NCI-H82 (cell line): ENCODE results near the gene GPR17.

Experiments
- DNase-seq: peaks from one replicate; lab custom pipeline; 2025; lab: John Stamatoyannopoulos, UW

Gene GPR17

DNA sequence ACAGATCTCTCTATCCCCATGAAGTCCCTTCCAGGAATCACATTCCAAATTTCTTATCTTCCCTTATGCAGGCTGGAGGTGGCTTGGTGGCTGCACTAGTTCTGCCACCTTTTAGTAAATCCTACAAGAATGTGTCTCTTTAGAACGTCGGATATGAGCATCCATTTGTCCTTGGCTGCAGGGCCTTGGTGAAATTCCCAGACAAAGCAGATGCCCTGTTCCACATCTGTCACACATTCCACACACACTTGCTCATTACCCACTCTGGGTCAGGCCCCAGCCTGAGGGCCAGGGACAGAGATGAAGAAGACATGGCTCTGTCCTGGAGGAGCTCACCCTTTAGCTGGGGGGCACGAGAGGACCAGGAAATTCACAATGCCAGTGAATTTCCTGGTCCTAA lies 31.2 kb upstream of the GPR17 start:
- DNase-seq: no peak

DNA sequence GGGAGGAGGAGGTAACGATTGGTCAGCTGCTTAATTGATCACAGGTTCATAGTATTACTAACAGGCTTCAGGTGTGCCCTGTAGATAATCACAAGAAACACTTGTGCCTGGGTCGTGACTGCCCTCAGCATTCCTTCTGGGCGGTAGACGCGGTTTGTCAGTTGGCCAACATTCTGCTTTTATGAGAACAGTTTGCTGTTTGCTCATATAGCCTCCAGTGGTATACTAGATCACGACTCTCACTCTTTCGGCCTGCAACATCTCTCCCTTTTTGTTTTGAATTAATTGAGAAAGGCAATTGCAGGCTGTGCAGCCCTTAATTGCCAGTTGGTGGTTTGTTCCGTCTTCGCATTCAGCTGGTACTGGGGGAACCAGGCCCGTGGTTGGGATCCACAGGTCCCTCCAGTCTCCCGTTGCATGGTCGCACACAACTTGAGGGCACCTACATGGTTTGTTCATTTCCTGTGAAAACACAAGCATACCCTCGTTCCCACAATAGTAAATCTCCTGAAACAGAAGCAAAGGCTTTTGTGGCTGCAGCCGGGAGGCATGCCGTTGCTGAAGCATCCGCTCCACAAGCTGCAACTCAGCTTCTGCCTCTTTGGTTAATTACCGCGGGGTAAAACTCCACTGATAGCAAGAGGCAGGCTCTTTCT lies 30.3 kb upstream of the GPR17 start:
- no peak for DNase-seq

DNA sequence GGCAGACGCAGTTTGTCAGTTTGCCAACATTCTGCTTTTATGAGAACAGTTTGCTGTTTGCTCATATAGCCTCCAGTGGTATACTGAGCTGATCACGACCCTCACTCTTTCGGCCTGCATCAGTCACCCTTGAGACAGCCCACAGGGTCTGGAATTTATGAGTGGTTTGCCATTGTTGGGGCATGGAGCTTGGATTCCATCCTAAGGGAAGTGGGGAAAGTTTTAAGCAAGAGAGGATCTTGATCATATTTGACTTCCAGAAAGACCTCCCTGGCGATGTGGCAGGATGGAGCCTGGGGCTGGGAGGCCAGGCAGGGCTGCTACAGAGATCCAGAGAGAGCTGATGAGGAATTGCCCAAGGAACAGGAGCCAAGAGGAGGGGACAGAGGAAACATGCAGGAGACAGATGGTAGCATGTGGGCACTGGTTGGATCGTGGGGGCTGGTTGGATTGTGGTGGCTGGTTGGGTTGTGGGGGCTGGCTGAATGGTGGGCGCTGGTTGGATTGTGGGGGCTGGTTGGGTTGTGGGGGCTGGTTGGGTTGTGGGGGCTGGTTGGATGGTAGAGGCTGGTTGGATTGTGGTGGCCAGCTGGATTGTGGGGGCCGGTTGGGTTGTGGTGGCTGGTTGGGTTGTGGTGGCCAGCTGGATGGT lies 27.3 kb upstream of the GPR17 start:
- no peak for DNase-seq

DNA sequence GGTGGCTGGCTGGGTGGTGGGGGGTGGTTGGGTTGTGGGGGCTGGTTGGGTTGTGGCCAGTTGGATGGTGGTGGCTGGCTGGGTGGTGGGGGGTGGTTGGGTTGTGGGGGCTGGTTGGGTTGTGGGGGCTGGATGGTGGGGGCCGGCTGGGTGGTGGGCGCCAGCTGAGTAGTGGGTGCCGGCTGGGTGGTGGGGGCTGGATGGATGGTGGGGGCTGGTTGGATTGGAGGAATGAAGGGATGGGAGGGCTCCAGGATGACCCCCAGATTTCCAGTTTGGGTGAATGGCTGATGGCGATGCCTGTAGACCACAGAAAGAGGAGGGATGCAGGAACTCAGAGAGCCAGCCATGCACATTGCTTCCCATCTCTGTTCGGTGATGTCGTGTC lies 26.8 kb upstream of the GPR17 start:
- DNase-seq: no peak

DNA sequence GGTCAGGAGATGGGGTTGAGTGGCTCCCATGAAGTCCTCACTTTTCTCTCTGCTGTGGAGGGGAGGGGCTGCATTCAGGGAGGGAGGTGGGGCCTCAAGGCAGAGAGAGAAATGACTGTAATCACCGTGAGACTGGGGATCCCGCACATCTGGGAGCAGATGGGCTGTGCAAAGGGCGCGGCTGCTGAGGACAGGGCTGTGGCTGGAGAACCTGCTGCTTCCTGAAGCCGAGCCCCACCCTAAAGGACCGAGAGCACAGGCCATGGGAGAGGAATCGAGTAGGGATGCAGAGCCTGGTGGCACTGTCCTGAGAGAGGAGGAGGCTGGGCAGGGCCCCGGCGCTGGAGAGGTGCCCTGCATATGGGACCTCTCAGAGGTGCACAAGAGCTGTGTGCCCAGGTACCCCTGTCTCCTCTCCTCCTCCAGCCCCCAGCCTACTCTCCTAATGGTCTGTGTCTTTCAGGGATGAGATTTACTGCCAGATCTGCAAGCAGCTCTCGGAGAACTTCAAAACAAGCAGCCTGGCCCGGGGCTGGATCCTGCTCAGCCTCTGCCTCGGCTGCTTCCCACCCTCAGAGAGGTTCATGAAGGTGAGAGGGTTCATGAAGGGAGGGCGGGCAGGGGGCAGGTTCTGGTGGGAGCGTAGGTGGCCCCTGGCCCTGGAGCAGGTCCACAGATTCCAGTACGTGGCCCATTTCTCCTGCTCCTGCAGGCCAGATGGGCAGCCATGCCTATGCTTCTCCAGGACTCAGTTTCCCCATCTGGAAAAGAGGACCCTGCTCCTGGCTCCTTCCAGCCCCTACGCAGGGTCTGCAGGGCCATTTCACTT lies 25.9 kb upstream of the GPR17 start:
- peak; percentile 19 for DNase-seq

DNA sequence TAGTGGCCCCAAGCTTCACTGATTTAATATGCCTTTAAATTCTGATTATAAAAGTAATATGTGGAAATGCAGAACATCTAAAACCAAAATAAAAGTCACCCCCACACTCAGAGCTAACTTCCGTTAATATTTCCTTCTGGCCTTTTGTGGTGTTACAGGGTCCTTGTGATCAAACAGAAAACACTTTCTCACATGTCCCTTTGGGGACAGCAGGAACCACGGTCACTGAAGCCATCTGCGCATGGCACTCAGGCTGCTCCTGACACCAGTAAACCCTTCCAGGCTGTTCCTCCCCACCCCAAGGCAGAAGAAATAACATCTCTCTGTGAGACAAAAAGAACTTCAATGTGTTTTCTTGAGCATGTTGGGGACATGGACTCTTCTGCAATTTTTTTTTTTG lies 25.1 kb upstream of the GPR17 start:
- DNase-seq: no peak

DNA sequence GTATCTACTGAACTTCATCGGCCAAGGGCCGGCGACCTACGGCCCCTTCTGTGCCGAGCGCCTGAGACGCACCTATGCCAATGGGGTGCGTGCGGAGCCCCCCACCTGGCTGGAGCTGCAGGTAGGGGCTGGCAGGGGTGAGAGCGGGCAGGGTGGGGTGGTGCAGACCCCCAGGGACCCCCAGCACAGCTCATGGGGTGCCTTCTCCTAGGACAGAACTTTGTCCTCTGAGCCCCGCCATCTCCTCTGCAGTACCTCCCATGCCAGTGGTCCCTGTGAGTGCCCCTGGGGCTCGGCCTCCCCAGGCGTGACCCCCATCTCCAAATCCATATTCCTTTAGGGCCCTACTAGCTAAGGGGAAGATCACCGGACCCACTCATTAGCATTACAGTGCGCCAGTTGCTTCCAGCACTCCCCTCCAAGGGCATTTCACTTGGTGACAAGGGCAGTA lies 23.9 kb upstream of the GPR17 start:
- no peak for DNase-seq

DNA sequence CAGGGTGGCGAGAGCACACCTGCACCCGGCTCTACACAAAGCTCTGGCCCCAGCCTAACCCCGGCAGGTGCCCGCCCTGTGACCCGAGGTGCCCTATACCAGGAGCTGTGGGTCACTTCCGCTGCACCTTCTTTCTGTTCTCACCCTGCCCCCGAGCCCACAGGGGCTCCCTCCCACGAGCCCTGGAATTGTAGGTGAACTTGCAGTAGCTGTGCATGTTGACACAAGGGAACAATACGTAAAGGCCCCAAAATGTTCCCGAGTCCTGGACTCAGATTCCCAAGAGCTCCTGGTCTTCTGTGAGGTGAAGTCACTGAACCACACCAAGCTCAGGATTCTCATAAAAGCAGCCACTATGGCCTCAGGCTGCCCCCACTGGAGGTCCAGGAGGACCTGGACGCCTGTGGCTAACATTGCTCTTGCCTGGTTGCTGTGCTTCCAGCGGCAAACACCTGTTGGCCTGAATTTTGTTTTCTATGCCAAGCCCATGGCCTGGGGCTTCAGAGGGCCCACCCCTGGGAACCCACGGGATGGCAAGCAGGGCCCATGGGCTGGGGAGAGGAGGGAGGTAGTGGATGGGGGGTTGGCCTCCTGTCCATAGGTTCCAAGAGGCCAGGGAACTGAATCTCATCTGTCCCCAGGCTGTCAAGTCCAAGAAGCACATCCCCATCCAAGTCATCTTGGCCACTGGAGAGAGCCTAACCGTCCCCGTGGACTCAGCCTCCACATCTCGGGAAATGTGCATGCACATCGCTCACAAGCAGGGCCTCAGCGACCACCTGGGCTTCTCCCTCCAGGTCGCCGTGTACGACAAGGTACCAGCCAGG lies 23.2 kb upstream of the GPR17 start:
- no peak for DNase-seq

DNA sequence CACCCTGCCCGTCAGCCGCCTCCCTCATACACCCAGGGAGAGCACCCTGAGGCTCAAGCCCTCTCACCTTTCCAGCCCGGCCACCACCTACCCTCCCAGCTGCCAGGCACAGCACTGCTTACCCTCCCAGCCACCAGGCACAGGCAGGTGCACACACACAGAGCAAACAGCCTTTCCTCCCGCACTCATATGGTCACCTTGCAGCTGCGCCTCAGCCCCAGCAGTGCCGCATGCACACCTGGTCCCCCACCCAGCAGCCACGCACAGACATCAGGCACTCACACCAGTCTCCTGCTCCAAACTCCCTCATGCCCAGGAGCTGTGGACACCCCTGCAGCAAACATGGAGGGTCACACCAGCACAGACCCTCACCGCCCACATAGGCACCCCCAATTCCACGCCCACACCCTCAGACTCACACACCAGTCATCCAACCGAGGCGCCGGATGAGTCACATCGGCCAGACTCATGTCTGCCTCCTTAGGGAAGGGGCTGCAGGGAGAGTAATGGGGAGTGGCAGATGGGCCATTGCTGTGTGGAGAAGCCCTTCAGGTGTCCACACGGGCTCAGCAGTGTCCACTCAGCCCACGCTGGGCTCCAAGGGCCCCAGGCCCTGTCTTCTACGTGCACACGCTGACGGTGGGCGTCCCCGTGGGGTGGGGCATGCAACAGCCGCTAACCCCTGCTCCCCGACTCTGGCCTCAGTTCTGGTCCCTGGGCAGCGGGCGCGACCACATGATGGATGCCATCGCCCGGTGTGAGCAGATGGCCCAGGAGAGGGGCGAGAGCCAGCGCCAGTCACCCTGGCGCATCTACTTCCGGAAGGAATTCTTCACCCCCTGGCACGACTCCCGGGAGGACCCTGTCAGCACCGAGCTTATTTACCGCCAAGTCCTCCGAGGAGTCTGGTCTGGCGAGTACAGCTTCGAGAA lies 22.3 kb upstream of the GPR17 start:
- DNase-seq: no peak

DNA sequence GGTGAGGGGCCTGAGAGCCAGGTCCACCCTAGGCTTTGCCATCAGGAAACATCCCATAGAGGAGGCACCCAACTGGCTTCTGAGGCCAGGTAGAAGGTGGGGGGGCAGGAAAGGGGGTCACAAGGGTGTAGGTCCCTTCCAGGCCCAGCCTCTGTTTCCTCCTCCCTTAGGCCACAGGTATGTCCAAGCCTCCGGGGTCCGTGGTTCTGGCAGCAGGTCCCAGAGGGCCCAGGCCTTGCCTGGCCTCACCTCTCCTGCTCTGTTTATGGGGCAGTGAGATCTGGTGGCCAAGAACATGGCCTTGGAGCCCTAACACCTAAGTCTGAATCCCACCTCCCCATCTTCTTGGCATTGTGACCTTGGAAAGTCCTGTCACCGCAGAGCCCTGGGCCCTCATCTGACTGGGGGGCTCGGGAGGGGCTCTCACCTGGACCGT lies 21.6 kb upstream of the GPR17 start:
- no peak for DNase-seq

DNA sequence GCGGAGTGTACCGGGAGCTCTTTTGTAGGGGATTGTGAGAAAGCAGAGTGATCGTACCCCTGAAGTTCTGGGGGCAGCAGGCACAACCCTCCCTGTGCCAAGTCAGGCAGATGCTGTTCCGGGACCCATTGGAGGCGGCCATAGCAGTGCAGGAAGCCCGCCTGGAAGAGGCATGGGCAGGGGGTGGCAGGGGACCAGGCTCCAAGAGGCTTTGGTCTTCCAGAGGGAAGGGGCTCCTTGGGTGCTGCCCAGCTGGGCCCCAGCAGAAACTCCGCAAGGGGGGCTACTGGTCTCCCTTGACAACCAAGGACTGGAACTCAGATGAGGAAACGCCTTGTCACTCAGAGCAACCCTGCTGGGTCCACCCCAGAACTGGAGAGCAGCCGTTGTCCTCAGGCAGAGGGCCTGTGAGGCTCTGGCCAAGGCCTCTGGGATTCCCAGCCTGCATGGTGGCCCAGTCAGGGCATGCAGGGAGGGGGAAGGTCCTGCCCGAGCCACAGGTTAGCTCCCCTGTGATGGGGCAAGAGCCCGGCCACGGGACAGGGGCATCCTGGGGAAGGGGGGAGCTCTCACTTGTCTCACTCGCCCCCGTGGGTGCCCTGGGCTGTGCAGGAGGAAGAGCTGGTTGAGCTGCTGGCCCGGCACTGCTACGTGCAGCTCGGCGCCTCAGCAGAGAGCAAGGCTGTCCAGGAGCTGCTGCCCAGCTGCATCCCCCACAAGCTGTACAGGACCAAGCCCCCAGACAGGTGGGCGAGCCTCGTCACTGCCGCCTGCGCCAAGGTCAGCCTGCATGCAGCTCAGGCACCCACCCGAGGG lies 21.0 kb upstream of the GPR17 start:
- no peak for DNase-seq

DNA sequence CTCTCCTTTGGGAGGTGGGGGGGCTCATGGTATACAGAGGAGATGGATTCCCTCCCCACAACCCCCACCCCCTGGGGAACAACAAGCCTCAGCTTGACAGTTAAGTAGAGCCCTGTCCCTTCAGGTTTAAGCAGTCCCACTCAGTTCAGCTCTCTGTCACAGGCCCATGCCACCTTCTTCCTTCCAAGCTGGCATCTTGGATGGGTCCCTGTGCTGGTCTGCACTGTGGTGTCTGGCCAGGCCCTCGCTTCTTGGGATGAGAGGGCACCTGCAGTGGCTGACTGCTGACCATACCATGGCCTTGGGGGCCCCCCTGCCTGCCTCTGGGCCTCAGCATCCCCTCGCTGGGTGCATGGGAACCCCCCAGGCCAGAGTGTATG lies 20.4 kb upstream of the GPR17 start:
- DNase-seq: no peak

DNA sequence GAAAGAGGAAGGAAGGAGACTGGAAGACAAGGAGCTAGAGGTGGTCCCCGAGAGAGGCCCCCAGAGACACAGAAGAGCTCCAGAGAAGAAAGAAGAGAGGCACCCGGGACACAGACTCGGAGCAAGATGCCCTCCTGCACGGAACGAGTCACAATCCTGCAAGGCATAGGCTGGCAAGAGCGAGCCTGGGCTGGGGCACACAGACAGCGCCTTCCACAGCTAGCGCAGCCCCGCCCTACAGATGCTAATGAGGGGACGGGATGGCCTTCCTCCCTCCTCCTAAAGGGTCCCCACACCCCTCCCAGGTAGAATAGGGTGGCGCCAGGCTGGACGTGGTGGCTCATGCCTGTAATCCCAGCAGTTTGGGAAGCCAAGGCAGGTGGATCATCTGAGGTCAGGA lies 19.8 kb upstream of the GPR17 start:
- DNase-seq: no peak

DNA sequence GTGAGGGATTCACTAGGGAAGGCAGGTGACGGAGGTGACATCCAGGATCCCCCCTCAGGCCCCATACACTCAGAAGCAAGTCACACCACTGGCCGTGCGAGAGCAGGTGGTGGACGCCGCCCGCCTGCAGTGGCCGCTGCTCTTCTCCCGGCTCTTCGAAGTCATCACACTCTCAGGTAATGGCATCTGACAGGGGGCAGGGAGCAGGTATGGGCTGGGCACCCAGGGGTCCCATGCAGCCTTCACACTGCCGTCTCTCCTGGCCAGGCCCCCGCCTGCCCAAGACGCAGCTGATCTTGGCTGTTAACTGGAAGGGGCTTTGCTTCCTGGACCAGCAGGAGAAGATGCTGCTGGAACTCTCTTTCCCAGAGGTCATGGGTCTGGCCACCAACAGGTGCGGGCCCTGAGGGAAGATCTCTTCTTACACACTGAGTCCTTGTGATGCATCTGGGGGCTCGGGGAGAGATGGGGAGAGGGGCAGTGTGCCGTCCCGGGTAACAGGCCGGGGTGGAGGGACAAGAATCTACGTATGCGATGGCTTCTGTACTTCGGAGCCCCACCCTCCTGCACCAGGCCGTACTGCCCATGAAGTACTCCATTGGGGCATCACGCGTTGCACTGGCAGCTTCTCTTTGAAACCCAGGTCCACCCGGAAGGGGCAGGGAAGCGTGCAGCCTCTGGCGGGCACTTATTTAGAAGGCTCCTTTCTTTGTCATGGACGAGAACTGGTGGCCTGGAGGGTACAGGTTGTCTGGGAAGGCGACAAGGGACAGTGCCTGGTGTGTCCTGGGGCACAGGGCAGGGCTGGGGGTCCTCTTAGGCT lies 18.8 kb upstream of the GPR17 start:
- no peak for DNase-seq

DNA sequence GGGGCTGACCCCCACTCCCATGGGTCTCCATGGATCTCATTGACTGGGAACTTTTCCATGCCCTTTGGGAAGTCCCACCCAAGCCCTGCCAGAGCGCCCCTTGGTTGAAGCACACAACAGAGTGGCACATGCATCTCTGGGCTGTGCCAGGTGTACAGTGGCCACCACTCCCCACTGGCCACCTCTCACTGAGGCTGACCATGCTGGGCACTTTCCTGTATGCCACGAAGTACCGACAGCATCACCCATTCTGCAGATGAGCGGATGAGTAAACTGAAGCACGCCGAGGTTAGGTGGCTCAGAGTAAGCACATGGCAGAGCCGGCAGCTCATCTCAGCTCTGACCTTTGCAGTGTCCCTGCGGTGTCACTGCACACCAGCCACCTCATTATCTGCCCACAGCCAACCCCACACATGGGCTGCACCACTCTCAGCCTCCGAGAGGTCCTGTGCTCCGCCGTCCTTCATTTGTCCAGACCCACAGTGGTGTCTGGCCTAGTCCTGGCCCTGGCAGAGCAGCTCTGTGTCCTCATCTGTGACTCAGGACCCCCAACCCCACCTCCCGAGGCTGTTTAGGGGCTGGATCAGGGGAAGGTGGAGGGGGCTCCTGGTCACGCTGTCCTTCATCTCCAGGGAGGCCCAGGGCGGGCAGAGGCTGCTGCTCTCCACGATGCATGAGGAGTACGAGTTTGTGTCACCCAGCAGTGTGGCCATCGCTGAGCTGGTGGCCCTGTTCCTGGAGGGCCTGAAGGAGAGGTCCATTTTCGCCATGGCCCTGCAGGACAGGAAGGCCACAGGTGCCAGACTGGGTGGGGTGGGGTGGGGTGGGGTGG lies 18.0 kb upstream of the GPR17 start:
- no peak for DNase-seq

DNA sequence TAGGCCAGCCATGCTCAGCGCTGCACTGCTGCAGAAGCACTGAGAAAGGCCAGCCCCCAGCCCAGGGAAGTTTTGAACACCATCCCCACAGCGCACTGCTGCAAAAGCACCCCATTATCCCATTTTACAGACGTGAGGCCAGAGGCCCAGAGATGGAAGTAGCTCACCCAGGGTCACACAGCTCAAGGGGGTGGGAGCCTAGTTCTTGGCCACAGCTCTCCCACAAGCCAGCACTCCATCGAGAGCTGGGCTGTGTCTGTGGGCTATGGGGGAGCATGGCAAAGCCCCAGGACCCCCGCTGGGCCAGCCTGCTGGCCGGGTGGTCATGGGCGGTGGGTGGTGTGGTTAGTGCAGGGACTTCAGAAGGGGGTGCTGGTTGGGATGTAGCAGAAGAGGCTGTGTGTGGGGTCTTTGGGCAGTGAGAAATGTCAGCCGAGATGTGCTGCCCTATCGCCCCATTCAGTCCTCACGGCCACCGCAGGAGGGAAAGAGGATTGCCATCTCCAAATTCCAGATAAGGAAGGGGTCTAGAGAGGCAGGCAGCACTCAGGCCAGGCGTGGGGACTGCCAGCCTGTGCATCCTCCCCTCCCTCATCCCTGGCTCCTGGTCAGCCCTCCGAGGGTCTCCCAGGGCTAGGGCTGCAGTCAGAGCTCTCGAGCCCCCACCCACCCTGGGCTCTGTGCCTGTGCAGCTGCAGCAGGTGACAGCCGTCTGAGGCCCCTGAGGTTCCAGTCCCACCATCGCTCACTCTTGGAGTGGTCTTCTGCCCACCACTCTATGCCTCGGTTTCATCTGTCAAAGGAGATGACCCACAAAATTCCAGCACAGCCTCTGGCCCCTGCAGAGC lies 17.0 kb upstream of the GPR17 start:
- no peak for DNase-seq

DNA sequence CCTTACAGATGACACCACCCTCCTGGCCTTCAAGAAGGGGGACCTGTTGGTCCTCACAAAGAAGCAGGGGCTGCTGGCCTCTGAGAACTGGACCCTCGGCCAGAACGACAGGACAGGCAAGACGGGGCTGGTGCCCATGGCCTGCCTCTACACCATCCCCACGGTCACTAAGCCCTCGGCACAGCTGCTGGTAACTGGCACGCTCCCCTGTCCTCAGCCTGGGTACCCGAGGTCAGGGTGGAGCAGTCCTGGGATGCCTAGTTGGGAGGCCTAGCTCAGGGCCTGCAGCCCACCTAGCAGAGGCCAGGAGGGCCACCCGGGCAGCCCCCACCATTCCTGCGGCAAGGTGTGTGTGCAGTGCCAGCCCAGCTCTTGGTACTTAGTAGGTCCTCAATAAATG lies 16.3 kb upstream of the GPR17 start:
- DNase-seq: no peak
